Activated T-helper 1 cell treated with Interleukin-2 at 50 U/mL for 16 hours (primary cell): ENCODE results near the gene ACTRT1.

Experiments used
- DNase-seq: peaks from one replicate; pipeline ENCODE4 v3.0.0-alpha.2; 2020; ENCODE audit warnings: low read depth

Gene ACTRT1

DNA sequence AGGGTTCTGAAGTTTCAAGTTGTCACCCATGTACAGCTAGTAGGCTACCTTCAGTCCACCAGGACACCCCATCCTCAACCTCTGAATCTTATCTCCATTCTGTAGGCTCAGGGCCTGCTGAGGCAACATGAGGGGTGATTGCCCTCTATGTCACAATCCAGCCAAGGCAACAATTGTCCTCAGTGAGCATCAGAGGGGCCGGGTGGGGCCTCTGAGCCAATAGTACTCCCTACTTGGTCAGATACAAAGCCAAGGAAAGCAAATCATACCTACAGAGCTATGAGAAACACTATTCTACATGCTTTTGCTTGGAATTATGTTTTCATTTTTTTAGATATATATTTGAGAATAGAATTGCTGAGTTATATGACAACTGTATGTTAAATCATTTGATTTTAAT is at the start of gene ACTRT1:
Gene ACTRT1, minus strand, starts transcription at position 101 of the 400 bp plus-strand sequence. CDS start 197 bp downstream, outside the sequence.
- DNase-seq, result no peak

DNA sequence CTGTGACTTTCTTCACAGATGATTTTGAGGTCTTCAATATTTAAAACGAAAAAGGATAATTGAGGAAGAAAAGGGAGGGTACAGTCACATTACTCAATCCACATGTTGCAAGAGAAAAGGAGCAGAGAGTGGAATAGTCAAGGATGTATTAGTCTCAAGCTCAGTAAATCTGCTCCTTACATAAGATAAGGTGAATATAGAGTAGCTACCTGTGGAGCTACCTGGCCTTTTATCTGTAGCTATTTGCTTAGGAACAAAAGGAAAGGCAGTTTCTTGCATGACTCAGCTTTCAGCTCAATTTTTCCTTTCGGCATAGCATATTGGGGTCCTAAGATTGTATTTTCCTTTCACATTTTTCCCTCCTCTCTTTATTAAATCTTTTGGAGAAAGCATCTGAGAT is 26.3 kb upstream of the ACTRT1 start:
- DNase-seq, result no peak

- no peak for DNase-seq
Measured at GRCh38 chrX:128057421-128057820, 5.2 kb upstream of the ACTRT1 start.

DNA sequence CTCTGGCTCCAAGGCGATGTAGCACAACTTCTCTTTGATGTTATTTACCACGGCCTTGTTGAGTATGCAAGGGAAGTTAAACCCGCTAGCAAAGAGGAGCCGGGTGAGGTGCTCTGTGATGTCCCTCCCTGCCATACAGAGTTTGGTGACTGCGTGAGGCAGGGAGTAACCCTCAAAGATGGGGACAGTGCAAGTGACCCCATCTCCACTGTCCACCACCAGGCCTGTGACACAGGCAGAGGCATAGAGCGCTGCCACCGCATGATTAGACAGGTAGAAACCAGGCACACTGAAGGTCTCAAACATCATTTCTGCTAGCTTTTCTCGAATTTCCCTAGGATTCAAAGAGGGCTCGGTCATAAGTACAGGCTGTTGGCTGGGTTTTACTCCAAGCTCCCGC is 677 bp downstream of the ACTRT1 start:
- DNase-seq, result no peak

GRCh38 chrX:128035318-128035717 is 16.9 kb downstream of the ACTRT1 start:
- no peak for DNase-seq

DNA sequence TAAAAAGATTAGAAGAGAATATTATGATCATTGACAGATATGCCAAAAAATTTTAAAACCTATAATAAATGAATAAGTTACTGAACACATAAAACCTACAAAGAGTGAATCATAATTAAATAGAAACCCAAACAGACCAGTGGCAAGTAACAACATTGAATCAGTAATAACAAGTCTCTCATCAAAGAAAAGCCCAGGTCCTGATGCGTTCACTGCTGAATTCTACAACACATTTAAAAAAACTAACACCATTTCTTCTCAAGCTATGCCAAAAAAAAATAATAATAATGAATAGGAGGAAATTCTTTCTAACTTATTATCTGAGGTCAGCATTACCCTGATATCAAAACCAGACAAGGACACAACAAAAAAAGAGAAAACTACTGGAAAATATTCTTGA is 30.6 kb downstream of the ACTRT1 start:
- DNase-seq, result no peak

DNA sequence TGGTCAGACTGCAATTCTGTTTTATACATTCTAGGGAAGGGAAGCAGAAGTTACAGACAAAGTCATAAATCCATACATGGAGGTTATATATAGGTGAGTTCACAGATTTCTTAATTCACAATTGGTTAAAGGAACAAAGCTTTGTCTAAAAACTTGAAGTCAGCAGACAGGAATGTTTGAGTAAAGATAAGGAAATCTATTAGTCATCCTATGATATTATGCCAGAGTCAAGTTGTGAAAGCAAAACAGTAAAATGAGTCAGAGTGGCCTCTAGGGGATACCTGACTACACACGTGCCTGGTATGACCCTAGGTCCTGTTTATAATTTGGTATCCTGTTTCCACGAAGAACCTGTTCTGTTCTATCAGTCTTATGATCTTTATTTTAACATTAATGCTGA is 31.5 kb downstream of the ACTRT1 start:
- DNase-seq, result no peak

DNA sequence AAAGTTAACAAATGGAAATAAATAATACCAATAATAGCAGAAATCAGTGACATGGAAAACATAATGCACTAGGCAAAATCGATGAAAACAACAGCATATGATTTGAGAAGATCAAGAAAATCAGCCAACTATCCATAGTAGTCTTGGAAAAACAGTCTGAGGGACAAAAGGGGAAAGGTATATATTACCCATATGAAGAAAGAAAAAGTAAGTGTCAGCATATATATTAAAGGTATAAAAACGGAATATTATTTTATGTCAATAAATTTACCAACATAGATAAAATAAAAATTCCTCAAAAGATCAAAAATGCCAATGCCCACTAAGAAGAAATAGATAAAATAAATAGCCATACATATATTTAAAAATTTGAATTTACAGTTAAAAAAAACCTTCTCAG is 33.0 kb downstream of the ACTRT1 start:
- DNase-seq, result no peak

- DNase-seq, result no peak
Measured at GRCh38 chrX:128012015-128012414, 40.2 kb downstream of the ACTRT1 start.

DNA sequence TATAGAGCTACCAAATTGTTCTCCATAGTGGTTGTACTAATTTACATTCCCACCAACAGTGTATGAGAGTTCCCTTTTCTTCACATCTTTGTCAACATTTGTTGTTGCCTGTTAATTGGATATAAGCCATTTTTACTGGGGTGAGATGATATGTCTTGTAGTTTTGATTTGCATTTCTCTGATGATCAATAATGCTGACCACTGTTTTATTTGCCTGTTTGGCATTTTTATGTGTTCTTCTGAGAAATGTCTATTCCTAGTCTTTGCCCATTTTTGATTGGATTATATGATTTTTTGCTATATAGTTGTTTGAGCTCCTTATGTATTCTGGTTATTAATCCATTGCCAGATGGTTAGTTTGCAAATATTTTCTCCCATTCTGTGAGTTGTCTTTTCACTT is 44.3 kb downstream of the ACTRT1 start:
- no peak for DNase-seq
